Measurements from ENCODE around the gene DNASE1L2.

- TF ChIP-seq CTCF (conservative IDR thresholded peaks at IDR 0.05; ENCODE audit: low read depth, low read length) (no peak), EZH2 (IDR thresholded peaks at IDR 0.05; ENCODE audit: borderline replicate concordance, low read depth, low read length, poor library complexity, severe bottlenecking) (no peak)
Observed at GRCh38 chr16:2286550-2286949, 50.3 kb downstream of the DNASE1L2 start.

Measured in A673 (cell line).